ENCODE results near the gene NFIB. TPM values are rescaled to one million over a fixed set of nuclear protein-coding genes. Genes with fewer than 3 reads are reported as not detected.

NFIB gene
- total and polyA plus RNA-seq, 2 donors (not counting 1 experiment from before 2014, with no cell fraction given), result 29.3 to 36.3 TPM

DNA sequence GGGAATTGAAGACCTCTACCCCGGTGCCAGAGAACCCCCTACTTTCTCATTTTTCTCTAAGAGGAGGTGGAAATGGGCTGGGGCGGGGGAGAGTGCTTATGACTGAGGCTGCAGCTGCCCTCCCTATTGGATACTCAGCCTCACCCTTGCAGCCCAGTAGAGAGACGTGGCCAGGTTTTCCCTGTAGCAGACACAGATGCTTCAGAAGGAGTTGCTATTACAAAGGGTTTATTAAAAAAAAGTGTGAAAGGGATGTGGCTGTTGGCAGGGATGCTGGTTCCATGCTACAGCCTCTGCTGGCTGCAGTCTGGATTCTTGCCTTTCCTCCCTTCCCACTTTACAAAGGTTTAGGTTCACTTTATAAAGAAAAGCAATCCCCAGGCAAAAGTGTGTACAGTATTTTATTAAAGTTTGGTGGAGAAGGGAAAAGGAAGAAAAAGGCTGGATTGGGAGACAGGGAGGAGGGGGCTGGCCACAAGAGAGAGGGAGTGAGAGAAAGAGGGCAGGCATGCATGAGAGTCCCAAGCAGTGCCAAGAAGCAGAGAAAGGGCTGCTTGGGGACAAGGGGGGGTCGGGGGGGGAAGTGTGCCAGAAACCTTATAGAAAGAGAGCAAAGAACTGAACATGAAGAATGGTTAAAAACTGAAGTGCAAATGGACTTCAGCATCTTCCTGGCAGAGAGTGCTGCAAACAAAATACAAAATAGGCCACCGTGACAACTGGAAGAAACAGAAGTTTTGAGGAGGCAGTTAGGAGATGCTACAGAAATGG is 29.5 kb upstream of the NFIB start:
- DNase-seq (ENCODE audit: low read depth in 2 of 2), result no peak
- H2AFZ ChIP-seq (ENCODE audit: low read length), result no peak overlapping the region
- no peaks in the 10 kb centered on the region for H3K9me3 ChIP-seq (ENCODE audit: control insufficient read depth, insufficient read depth, low read depth, low read length)
- no peaks in the 10 kb centered on the region for H3K36me3 ChIP-seq (ENCODE audit: control insufficient read depth, insufficient read depth, low read length)
- TF ChIP-seq, protein P1, sequence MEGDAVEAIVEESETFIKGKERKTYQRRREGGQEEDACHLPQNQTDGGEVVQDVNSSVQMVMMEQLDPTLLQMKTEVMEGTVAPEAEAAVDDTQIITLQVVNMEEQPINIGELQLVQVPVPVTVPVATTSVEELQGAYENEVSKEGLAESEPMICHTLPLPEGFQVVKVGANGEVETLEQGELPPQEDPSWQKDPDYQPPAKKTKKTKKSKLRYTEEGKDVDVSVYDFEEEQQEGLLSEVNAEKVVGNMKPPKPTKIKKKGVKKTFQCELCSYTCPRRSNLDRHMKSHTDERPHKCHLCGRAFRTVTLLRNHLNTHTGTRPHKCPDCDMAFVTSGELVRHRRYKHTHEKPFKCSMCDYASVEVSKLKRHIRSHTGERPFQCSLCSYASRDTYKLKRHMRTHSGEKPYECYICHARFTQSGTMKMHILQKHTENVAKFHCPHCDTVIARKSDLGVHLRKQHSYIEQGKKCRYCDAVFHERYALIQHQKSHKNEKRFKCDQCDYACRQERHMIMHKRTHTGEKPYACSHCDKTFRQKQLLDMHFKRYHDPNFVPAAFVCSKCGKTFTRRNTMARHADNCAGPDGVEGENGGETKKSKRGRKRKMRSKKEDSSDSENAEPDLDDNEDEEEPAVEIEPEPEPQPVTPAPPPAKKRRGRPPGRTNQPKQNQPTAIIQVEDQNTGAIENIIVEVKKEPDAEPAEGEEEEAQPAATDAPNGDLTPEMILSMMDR (conservative IDR thresholded peaks at IDR 0.05 in 1 of 2, IDR thresholded peaks at IDR 0.05 in 1 of 2; ENCODE audit: low read depth in 1 of 2, low read length in 2 of 2), result no peak
- TF ChIP-seq EZH2 (IDR thresholded peaks at IDR 0.05; ENCODE audit: low read length, missing control alignments), result no peak
- H4K20me1 ChIP-seq (ENCODE audit: control insufficient read depth, extremely low read depth, insufficient read depth, low read length), result no peaks in the 10 kb centered on the region
- no peaks in the 10 kb centered on the region for H3K79me2 ChIP-seq (ENCODE audit: control insufficient read depth, insufficient read depth, low read length)
- H3K4me2 ChIP-seq (ENCODE audit: extremely low read depth, insufficient read depth, low read length), result peak overlapping the region; percentile 82
- no peaks in the 10 kb centered on the region for H3K4me1 ChIP-seq (ENCODE audit: control insufficient read depth, extremely low read depth, insufficient read depth, low read length)
- peaks cover 66% of the 10 kb centered on the region for H3K27me3 ChIP-seq (ENCODE audit: control insufficient read depth, insufficient read depth, low read length)
- H3K27ac ChIP-seq (ENCODE audit: insufficient read depth, low read length), result no peak overlapping the region
- peak overlapping the region in 1 of 4 experiments; percentile 27 for H3K4me3 ChIP-seq (replicated peaks in 1 of 4; ENCODE audit: control extremely low read depth in 1 of 4, insufficient read depth in 1 of 4, low read depth in 3 of 4, low read length in 4 of 4)
- H3K9ac ChIP-seq (ENCODE audit: insufficient read depth, low read length), result no peak overlapping the region

DNA sequence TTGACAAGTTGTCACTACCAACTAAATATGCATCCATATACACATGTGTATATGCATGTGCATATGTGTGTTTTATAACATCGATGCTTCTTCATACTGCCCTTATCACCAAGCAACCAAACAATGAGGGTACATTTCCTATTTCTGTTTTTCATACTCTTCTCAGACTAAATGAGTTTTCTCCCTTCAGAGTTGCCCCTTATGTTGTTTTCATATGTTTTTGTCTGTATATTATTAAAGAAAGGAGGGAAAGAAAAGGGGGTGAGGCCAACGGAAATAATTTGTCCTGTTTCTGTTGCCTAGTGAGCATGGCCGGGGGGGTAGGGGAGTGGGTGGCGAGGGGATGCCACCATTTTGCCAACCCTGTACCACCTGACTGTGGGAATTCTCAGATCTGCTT is 28.8 kb upstream of the NFIB start:
- Histone ChIP-seq H3K4me1 (ENCODE audit: control insufficient read depth, extremely low read depth, insufficient read depth, low read length) (no peaks in the 10 kb centered on the region), H3K27me3 (ENCODE audit: control insufficient read depth, insufficient read depth, low read length) (peaks cover 62% of the 10 kb centered on the region), H3K4me2 (ENCODE audit: extremely low read depth, insufficient read depth, low read length) (no peak overlapping the region), H2AFZ (ENCODE audit: low read length) (no peak overlapping the region), H3K27ac (ENCODE audit: insufficient read depth, low read length) (no peak overlapping the region), H3K4me3 (replicated peaks in 1 of 4; ENCODE audit: control extremely low read depth in 1 of 4, insufficient read depth in 1 of 4, low read depth in 3 of 4, low read length in 4 of 4) (no peak overlapping the region), H3K79me2 (ENCODE audit: control insufficient read depth, insufficient read depth, low read length) (no peaks in the 10 kb centered on the region), H3K9ac (ENCODE audit: insufficient read depth, low read length) (no peak overlapping the region), H3K9me3 (ENCODE audit: control insufficient read depth, insufficient read depth, low read depth, low read length) (no peaks in the 10 kb centered on the region), H3K36me3 (ENCODE audit: control insufficient read depth, insufficient read depth, low read length) (no peaks in the 10 kb centered on the region), H4K20me1 (ENCODE audit: control insufficient read depth, extremely low read depth, insufficient read depth, low read length) (no peaks in the 10 kb centered on the region)
- DNase-seq (ENCODE audit: low read depth in 2 of 2), result no peak
- TF ChIP-seq, protein P1 (conservative IDR thresholded peaks at IDR 0.05 in 1 of 2, IDR thresholded peaks at IDR 0.05 in 1 of 2; ENCODE audit: low read depth in 1 of 2, low read length in 2 of 2), result no peak
- no peak for TF ChIP-seq EZH2 (IDR thresholded peaks at IDR 0.05; ENCODE audit: low read length, missing control alignments)

DNA sequence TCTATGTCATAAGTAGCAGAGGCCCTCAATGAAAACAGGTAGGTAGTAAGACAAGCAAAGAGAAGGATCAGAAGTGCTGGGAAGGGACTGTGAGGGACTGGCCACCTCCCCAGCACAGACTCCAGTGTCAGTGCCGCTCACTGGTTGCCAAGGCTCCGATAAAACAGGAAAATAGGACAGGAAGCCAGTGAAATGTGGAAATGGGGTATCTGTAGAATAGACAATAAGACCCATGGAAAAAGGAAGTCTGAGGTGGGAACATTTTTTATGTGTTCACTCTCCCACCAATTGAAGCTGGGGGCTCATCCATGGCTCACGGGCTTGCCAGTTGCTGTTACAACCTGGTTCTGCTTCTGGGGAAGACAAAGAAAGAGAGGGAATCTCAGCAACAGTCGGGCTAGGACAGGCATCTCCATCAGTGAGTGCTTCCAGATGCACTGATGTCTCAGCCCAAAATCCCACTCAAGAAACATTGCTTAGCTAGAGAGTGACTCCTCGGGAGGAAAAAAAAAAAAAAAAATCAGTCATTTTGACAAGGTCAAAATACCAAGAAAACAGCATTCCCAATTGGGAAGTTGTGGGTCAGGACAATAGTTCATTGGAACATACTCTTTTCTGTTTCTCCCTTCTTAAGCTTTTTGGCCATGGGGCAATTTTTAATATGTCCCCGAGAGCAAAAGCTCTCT is 27.6 kb upstream of the NFIB start:
- Histone ChIP-seq H3K9ac (ENCODE audit: insufficient read depth, low read length) (no peak overlapping the region), H3K27ac (ENCODE audit: insufficient read depth, low read length) (no peak overlapping the region), H3K4me1 (ENCODE audit: control insufficient read depth, extremely low read depth, insufficient read depth, low read length) (no peaks in the 10 kb centered on the region), H3K4me2 (ENCODE audit: extremely low read depth, insufficient read depth, low read length) (no peak overlapping the region), H2AFZ (ENCODE audit: low read length) (no peak overlapping the region), H3K27me3 (ENCODE audit: control insufficient read depth, insufficient read depth, low read length) (peaks cover 51% of the 10 kb centered on the region), H3K9me3 (ENCODE audit: control insufficient read depth, insufficient read depth, low read depth, low read length) (no peaks in the 10 kb centered on the region), H3K36me3 (ENCODE audit: control insufficient read depth, insufficient read depth, low read length) (no peaks in the 10 kb centered on the region), H4K20me1 (ENCODE audit: control insufficient read depth, extremely low read depth, insufficient read depth, low read length) (no peaks in the 10 kb centered on the region), H3K4me3 (replicated peaks in 1 of 4; ENCODE audit: control extremely low read depth in 1 of 4, insufficient read depth in 1 of 4, low read depth in 3 of 4, low read length in 4 of 4) (no peak overlapping the region), H3K79me2 (ENCODE audit: control insufficient read depth, insufficient read depth, low read length) (no peaks in the 10 kb centered on the region)
- DNase-seq (ENCODE audit: low read depth in 2 of 2), result no peak
- TF ChIP-seq, protein P1 (conservative IDR thresholded peaks at IDR 0.05 in 1 of 2, IDR thresholded peaks at IDR 0.05 in 1 of 2; ENCODE audit: low read depth in 1 of 2, low read length in 2 of 2), result no peak
- TF ChIP-seq EZH2 (IDR thresholded peaks at IDR 0.05; ENCODE audit: low read length, missing control alignments), result no peak
